Measurements from ENCODE around the gene VRTN.

VRTN gene

GRCh38 chr14:74407801-74408154 lies 59.5 kb downstream of the VRTN start:
- Histone ChIP-seq H3K36me3 (ENCODE audit: control insufficient read depth in 4 of 4, insufficient read depth in 4 of 4, low read length in 3 of 4) (no peaks in the 10 kb centered on the region), H3K27me3 (replicated peaks in 2 of 5; ENCODE audit: control insufficient read depth in 4 of 5, insufficient read depth in 5 of 5, low read length in 4 of 5) (no peaks in the 10 kb centered on the region), H3K9me3 (ENCODE audit: control extremely low read depth in 1 of 5, control insufficient read depth in 4 of 5, insufficient read depth in 2 of 5, low read depth in 1 of 5, low read length in 4 of 5) (no peaks in the 10 kb centered on the region), H3K4me1 (ENCODE audit: control extremely low read depth in 1 of 4, control insufficient read depth in 4 of 4, insufficient read depth in 4 of 4, low read length in 3 of 4) (peaks cover 0 to 5% (median 4%) of the 10 kb centered on the region in 4 experiments), H3K27ac (ENCODE audit: insufficient read depth in 1 of 2, low read depth in 1 of 2, low read length in 2 of 2, poor library complexity in 1 of 2, severe bottlenecking in 2 of 2) (no peak overlapping the region), H3K4me3 (ENCODE audit: control insufficient read depth in 1 of 7, extremely low read depth in 1 of 7, insufficient read depth in 4 of 7, low read depth in 2 of 7, low read length in 6 of 7) (no peak overlapping the region)
- 100% methylated on average over 4 of the region's 5 CpGs for WGBS (ENCODE audit: insufficient coverage)
- DNase-seq: no peak
- ChIA-PET CTCF (interaction anchor here (1.4 kb wide), 1 partner anchor 53 kb away, joined by 3 read pairs; no protein-coding TSS in a partner anchor), POLR2A (no interaction called here)

GRCh38 chr14:74408870-74409269 lies 60.6 kb downstream of the VRTN start:
- ChIA-PET CTCF (interaction anchor here (1.4 to 2.4 kb wide), 2 partner anchors 9 to 52 kb away, joined by 3 to 7 read pairs; no protein-coding TSS in a partner anchor), POLR2A (no interaction called here)
- Histone ChIP-seq H3K27me3 (replicated peaks in 2 of 5; ENCODE audit: control insufficient read depth in 4 of 5, insufficient read depth in 5 of 5, low read length in 4 of 5) (peaks cover 0 to 2% (median 0%) of the 10 kb centered on the region in 5 experiments), H3K4me1 (ENCODE audit: control extremely low read depth in 1 of 4, control insufficient read depth in 4 of 4, insufficient read depth in 4 of 4, low read length in 3 of 4) (no peaks in the 10 kb centered on the region), H3K27ac (ENCODE audit: insufficient read depth in 1 of 2, low read depth in 1 of 2, low read length in 2 of 2, poor library complexity in 1 of 2, severe bottlenecking in 2 of 2) (no peak overlapping the region), H3K36me3 (ENCODE audit: control insufficient read depth in 4 of 4, insufficient read depth in 4 of 4, low read length in 3 of 4) (no peaks in the 10 kb centered on the region), H3K9me3 (ENCODE audit: control extremely low read depth in 1 of 5, control insufficient read depth in 4 of 5, insufficient read depth in 2 of 5, low read depth in 1 of 5, low read length in 4 of 5) (no peaks in the 10 kb centered on the region), H3K4me3 (ENCODE audit: control insufficient read depth in 1 of 7, extremely low read depth in 1 of 7, insufficient read depth in 4 of 7, low read depth in 2 of 7, low read length in 6 of 7) (no peak overlapping the region)
- WGBS (ENCODE audit: insufficient coverage): 100% methylated on average over 2 of the region's 3 CpGs
- no peak for DNase-seq

- POLR2A ChIA-PET: no interaction called here
- H3K9me3 ChIP-seq (ENCODE audit: control extremely low read depth in 1 of 5, control insufficient read depth in 4 of 5, insufficient read depth in 2 of 5, low read depth in 1 of 5, low read length in 4 of 5): no peaks in the 10 kb centered on the region
- no peaks in the 10 kb centered on the region for H3K4me1 ChIP-seq (ENCODE audit: control extremely low read depth in 1 of 4, control insufficient read depth in 4 of 4, insufficient read depth in 4 of 4, low read length in 3 of 4)
- no peak overlapping the region for H3K27ac ChIP-seq (ENCODE audit: insufficient read depth in 1 of 2, low read depth in 1 of 2, low read length in 2 of 2, poor library complexity in 1 of 2, severe bottlenecking in 2 of 2)
- peaks cover 0 to 2% (median 0%) of the 10 kb centered on the region in 5 experiments for H3K27me3 ChIP-seq (replicated peaks in 2 of 5; ENCODE audit: control insufficient read depth in 4 of 5, insufficient read depth in 5 of 5, low read length in 4 of 5)
- H3K4me3 ChIP-seq (ENCODE audit: control insufficient read depth in 1 of 7, extremely low read depth in 1 of 7, insufficient read depth in 4 of 7, low read depth in 2 of 7, low read length in 6 of 7): no peak overlapping the region
- no peak for DNase-seq
- CTCF ChIA-PET: interaction anchor here (1.3 to 2.4 kb wide), 2 partner anchors 10 to 14 kb away, joined by 3 to 7 read pairs; no protein-coding TSS in a partner anchor
- H3K36me3 ChIP-seq (ENCODE audit: control insufficient read depth in 4 of 4, insufficient read depth in 4 of 4, low read length in 3 of 4): no peaks in the 10 kb centered on the region
- WGBS (ENCODE audit: insufficient coverage): 100% methylated on average over 2 of the region's 6 CpGs
Observed at GRCh38 chr14:74409441-74409840, 61.2 kb downstream of the VRTN start.
